SK-N-SH (cell line): ENCODE data around the gene MRPS6. TPM values are rescaled to one million over a fixed set of nuclear protein-coding genes. Genes with fewer than 3 reads are reported as not detected.

Experiments
- CTCF ChIA-PET: fragments of 300-600, 350-600 bp; formaldehyde crosslinking; extraction: SDS; loops from one replicate; lab custom pipeline; 2021; lab: Yijun Ruan, JAX
- POLR2A ChIA-PET: fragments of 350-600 bp; sonication (Branson Sonifier 250); formaldehyde crosslinking; extraction: SDS; loops from one replicate; lab custom pipeline; 2020; ENCODE audit warnings: antibody characterized with exemption, inconsistent platforms; lab: Yijun Ruan, JAX
- DNase-seq: peaks from one replicate; pipeline ENCODE4 v3.0.0; 2012
- H2AFZ ChIP-seq: fragments of 200-600 bp; sonication (generic); 2 replicates; pipeline ENCODE4 v1.8.1; 2016; ENCODE audit warnings: antibody characterized with exemption, mild to moderate bottlenecking, low read depth
- H3F3A ChIP-seq: fragments of 200-600 bp; sonication (generic); replicated peaks from 2 replicates; pipeline ENCODE3; 2016; ENCODE audit warnings: antibody characterized with exemption, mild to moderate bottlenecking; ENCODE audit not compliant: insufficient read depth
- H3K27ac ChIP-seq, 2 experiments: fragments of 200-500 bp in 1 of 2; fragments of 200-600 bp in 1 of 2; sonication (Bioruptor generic) in 1 of 2; sonication (generic), shearing (Covaris generic) in 1 of 2; 2 replicates each; pipeline versions ENCODE4 v1.5.1 to v1.6.1; 2014 to 2016; ENCODE audit warnings: low read depth in 2 of 2, inconsistent platforms in 1 of 2, low read length in 1 of 2, mild to moderate bottlenecking in 1 of 2, mixed read lengths in 1 of 2
- H3K27me3 ChIP-seq: fragments of 200-600 bp; sonication (generic), shearing (Covaris generic); 2 replicates; pipeline ENCODE4 v1.6.1; 2016; ENCODE audit warnings: mixed run types; ENCODE audit not compliant: insufficient read depth
- H3K36me3 ChIP-seq, 2 experiments: fragments of 200-500 bp in 1 of 2; fragments of 200-600 bp in 1 of 2; sonication (Bioruptor generic) in 1 of 2; sonication (generic) in 1 of 2; replicated peaks in 1 of 2; 2 replicates each; pipeline versions ENCODE3 to v1.5.1; 2014 to 2016; ENCODE audit warnings: low read length in 1 of 2, mild to moderate bottlenecking in 1 of 2; ENCODE audit not compliant: insufficient read depth in 2 of 2, control insufficient read depth in 1 of 2
- H3K4me1 ChIP-seq, 2 experiments: fragments of 200-500 bp in 1 of 2; fragments of 200-600 bp in 1 of 2; sonication (Bioruptor generic) in 1 of 2; sonication (generic), shearing (Covaris generic) in 1 of 2; 2 replicates each; pipeline versions ENCODE4 v1.5.1 to v1.6.1; 2014 to 2016; ENCODE audit warnings: low read depth in 1 of 2, low read length in 1 of 2, mixed run types in 1 of 2; ENCODE audit not compliant: insufficient read depth in 2 of 2, control insufficient read depth in 1 of 2
- H3K4me2 ChIP-seq: fragments of 200-600 bp; sonication (generic), shearing (Covaris generic); 2 replicates; pipeline ENCODE4 v1.6.1; 2017; ENCODE audit warnings: mixed run types
- H3K4me3 ChIP-seq, 2 experiments: fragments of 200-500 bp in 1 of 2; fragments of 200-600 bp in 1 of 2; sonication (Bioruptor generic) in 1 of 2; sonication (generic), shearing (Covaris generic) in 1 of 2; 2 replicates each; pipeline versions ENCODE4 v1.5.1 to v1.8.1; 2014 to 2016; ENCODE audit warnings: low read depth in 2 of 2, inconsistent platforms in 1 of 2, low read length in 1 of 2, mild to moderate bottlenecking in 1 of 2, mixed read lengths in 1 of 2, moderate library complexity in 1 of 2
- H3K79me2 ChIP-seq: fragments of 200-600 bp; sonication (generic); 2 replicates; pipeline ENCODE4 v1.8.1; 2017; ENCODE audit warnings: mild to moderate bottlenecking; ENCODE audit not compliant: insufficient read depth
- H3K9ac ChIP-seq: fragments of 200-600 bp; sonication (generic); 2 replicates; pipeline ENCODE4 v1.6.1; 2017; ENCODE audit warnings: mixed run types
- H3K9me2 ChIP-seq: fragments of 200-600 bp; sonication (generic); 2 replicates; pipeline ENCODE4 v1.6.1; 2017; ENCODE audit warnings: mixed run types
- H3K9me3 ChIP-seq: fragments of 200-600 bp; sonication (generic); 2 replicates; pipeline ENCODE4 v1.6.1; 2017; ENCODE audit warnings: mixed run types, mild to moderate bottlenecking, moderate library complexity
- H4K20me1 ChIP-seq: fragments of 200-600 bp; sonication (generic); 2 replicates; pipeline ENCODE4 v1.6.1; 2017; ENCODE audit warnings: mild to moderate bottlenecking, mixed run types; ENCODE audit not compliant: insufficient read depth
- CTCF ChIP-seq: fragments of 200-600 bp; sonication (generic); IDR thresholded peaks from 2 replicates; pipeline ENCODE4 v1.6.1; 2017; ENCODE audit warnings: antibody characterized with exemption, mild to moderate bottlenecking, moderate library complexity
- EZH2phosphoT487 ChIP-seq: fragments of 200-600 bp; sonication (generic); IDR thresholded peaks from 2 replicates; pipeline ENCODE4 v1.6.1; 2017; ENCODE audit warnings: low read depth, mixed run types, mild to moderate bottlenecking, antibody characterized with exemption, moderate library complexity, borderline replicate concordance
- FOXM1 ChIP-seq: IDR thresholded peaks from 2 replicates; pipeline ENCODE4 v1.4.0; 2012; ENCODE audit warnings: low read depth, mild to moderate bottlenecking
- GABPA ChIP-seq: IDR thresholded peaks from 2 replicates; pipeline ENCODE4 v1.4.0; 2012; ENCODE audit warnings: low read depth, mild to moderate bottlenecking
- JUND ChIP-seq: IDR thresholded peaks from 2 replicates; pipeline ENCODE4 v1.4.0; 2012
- MXI1 ChIP-seq: IDR thresholded peaks from 2 replicates; pipeline ENCODE4 v1.6.1; 2012; ENCODE audit warnings: mild to moderate bottlenecking, low read depth, low read length, improper control_type of control experiment
- PBX3 ChIP-seq: IDR thresholded peaks from 2 replicates; pipeline ENCODE4; 2012
- TAF1 ChIP-seq: IDR thresholded peaks from 2 replicates; pipeline ENCODE4 v1.6.1; 2012; ENCODE audit warnings: low read depth, mild to moderate bottlenecking, low read length, moderate library complexity, borderline replicate concordance
- WGBS: methylation state at CpG from one replicate; pipeline ENCODE4 v1.1.6; 2017; ENCODE audit warnings: low lambda C conversion rate; 5-methylcytosine and 5-hydroxymethylcytosine counted together
- polyA plus RNA-seq, 3 experiments: library from polyadenylated mRNA; depleted of rRNA; stranded (reverse); fragments of >200 nt; gene quantifications; 2 replicates each; pipeline ENCODE4 v1.2.3, GENCODE V29; 2012

Gene MRPS6
- polyA plus RNA-seq, 1 of the 3 experiments (the other 2 are of a cell fraction) = 69.2 TPM

GRCh38 chr21:34154878-34155277 lies 81.5 kb downstream of the MRPS6 start:
- Histone ChIP-seq H3K79me2 (no peaks in the 10 kb centered on the region), H2AFZ (no peak overlapping the region), H3K4me2 (no peak overlapping the region), H3K27ac (no peak overlapping the region), H3K4me1 (peaks cover 0 to 12% of the 10 kb centered on the region in 2 experiments; a peak in 2 of 4 replicates), H3K27me3 (no peaks in the 10 kb centered on the region), H3K4me3 (no peak overlapping the region), H4K20me1 (no peaks in the 10 kb centered on the region), H3K36me3 (peaks cover 0 to 6% of the 10 kb centered on the region in 2 experiments), H3F3A (peaks cover 8% of the 10 kb centered on the region), H3K9ac (no peak overlapping the region), H3K9me2 (no peaks in the 10 kb centered on the region), H3K9me3 (no peaks in the 10 kb centered on the region)
- POLR2A ChIA-PET = no interaction called here
- CTCF ChIA-PET = no interaction called here
- TF ChIP-seq EZH2phosphoT487 = no peak
- no peak for TF ChIP-seq PBX3
- TF ChIP-seq CTCF = no peak
- no peak for TF ChIP-seq MXI1
- TF ChIP-seq TAF1 = no peak
- 98% methylated on average over 4 of the region's 5 CpGs for WGBS
- no peak for DNase-seq

DNA sequence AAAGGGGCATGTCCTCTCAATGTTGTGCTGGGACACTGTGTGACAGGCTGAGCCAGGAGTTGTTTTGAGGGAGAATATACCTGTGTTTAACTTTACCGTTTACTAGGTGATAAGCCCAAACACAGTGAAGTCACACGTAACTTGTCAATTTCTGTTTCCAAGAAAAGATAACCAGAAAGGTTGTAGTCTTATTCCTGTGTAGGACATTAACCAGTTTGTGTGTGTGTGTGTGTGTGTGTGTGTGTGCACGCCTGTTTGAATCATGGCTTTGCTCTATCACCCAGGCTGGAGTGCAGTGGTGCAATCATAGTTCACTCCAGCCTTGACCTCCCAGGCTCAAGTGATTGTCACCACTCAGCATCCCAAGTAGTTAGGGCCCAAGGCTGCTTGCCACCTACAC lies 83.6 kb downstream of the MRPS6 start:
- no peaks in the 10 kb centered on the region for H3K27me3 ChIP-seq
- no peaks in the 10 kb centered on the region for H3K36me3 ChIP-seq
- H3F3A ChIP-seq = no peaks in the 10 kb centered on the region
- H4K20me1 ChIP-seq = no peaks in the 10 kb centered on the region
- WGBS = 97% methylated on average over 3 of the region's 3 CpGs
- ChIA-PET POLR2A (no interaction called here), CTCF (interaction anchor here (1.2 to 1.4 kb wide), 2 partner anchors 195 to 232 kb away, joined by 3 to 4 read pairs; no protein-coding TSS in a partner anchor)
- H3K79me2 ChIP-seq = no peaks in the 10 kb centered on the region
- peaks cover 0 to 12% of the 10 kb centered on the region in 2 experiments; a peak in 2 of 4 replicates for H3K4me1 ChIP-seq
- H3K4me2 ChIP-seq = no peak overlapping the region
- TF ChIP-seq FOXM1 = no peak
- no peak for TF ChIP-seq GABPA
- no peak for TF ChIP-seq JUND
- TF ChIP-seq PBX3 = no peak
- no peak for TF ChIP-seq CTCF
- no peak overlapping the region for H2AFZ ChIP-seq
- no peak overlapping the region for H3K4me3 ChIP-seq
- H3K9me3 ChIP-seq = no peaks in the 10 kb centered on the region
- H3K27ac ChIP-seq = no peak overlapping the region
- no peaks in the 10 kb centered on the region for H3K9me2 ChIP-seq
- no peak overlapping the region for H3K9ac ChIP-seq
- DNase-seq = no peak
